ACHN (cell line): Measurements from ENCODE around the gene STK4.
A peak's percentile ranks its signal among the peaks of the same experiment; 100 is the strongest.

Experiments used
- DNase-seq: peaks from one replicate; pipeline ENCODE4 v3.0.0-alpha.2; 2015
- in situ Hi-C: cut with HindIII; loops from 2 replicates; pipeline ENCODE4 v1.10.0; 2017; ENCODE audit warnings: low sequenced_read_pairs, low pct_ligation_motif_present, low pct_unique_long_range_greater_than_20kb

STK4 gene

DNA sequence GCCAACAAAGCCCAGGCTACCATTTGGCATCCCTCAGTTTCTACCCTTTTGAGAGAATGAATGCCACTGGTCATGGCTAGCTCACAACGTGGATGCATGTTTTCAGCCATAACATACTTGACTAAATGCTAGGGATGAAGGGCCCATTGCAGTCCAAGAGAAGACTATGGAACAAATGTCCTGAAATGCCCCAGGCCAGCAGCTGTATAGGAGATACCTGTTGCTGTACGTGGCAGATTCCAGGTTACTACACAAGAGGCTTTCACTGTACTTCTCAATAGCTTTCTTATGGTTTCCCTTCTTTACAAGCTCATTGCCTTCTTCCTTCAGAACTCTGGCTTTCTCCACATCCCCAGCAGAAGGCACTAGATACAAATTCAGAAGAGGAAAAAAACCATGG is 17.8 kb upstream of the STK4 start:
- DNase-seq, result no peak
- in situ Hi-C loops, result no loop called here

DNA sequence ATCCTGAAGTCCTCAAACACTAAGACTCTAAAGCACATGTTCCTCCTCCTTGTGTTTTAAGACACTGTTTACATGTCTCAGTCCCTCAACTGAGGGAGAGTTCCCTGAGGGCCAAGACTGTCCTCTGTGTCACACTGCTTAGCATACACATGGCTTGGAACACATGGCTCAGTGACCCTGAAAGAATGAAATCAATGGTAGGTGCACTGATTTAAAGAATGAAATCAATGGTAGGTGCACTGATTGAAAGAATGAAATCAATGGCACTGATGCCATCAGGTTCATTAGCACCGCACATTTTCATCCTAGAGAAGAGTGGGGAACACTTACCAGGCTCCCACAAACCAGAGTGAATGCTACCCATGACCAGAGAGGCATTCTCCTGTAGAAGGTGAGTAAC is 15.9 kb upstream of the STK4 start:
- no peak for DNase-seq

DNA sequence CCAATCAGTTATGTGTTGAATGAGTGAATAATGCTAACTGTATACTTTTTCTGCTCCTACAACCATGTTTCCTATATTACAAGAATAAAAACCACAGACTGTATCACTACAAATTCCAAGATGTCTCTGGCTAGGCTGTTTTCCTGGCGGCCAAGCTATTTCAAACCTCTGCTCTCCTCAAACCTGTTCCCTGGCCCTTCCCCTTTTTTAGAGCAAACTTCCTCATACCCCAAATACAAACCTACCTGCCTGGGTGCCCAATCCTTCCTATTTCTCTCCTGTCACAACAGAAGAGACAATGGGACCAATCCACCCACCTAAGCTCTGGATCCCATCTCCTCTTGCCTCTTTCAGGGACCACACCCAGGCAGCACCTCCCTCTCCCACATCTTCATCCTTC is 13.6 kb upstream of the STK4 start:
- no peak for DNase-seq
- in situ Hi-C loops, result no loop called here

More for the DNA sequence above, 15.9 kb upstream of the STK4 start:
- in situ Hi-C loops, result no loop called here

DNA sequence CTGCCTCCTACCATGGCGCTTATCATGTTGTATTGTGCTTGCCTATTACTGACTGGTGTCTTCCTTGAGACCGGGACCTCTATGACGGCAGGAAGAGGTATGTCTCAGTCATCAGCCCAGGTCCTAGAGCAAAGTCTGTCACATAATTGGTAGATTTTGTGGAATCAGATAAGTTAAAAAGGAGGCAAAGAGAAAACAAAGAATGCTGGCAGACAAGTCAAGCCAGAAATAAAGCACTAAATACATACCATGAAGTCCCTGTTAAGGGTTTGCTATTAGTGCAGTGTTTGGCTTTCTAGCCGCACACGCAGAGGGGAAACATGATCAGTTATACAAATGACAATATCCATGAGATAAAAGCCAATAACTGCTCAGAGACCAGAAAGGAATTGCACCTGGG is 12.1 kb upstream of the STK4 start:
- in situ Hi-C loops, result no loop called here
- no peak for DNase-seq

DNA sequence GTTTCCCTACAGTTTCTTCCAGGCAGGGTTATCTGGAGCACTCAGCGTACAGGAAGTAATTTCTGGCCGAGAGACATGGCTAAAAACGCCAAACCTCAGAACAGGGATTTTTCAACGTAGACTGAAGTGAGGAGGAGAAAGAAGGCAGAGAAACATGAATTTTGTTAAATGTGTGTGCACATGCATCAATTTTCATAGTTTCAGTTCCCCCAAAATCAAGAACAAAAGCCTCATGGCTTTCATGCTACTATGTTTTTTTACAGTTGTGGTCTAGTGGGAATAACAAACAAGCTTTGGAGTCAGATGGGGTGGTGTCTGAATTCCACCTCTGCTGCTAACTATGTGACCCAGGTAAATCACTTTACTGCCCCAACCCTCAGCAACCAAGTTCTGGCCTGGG is 11.0 kb upstream of the STK4 start:
- DNase-seq, result no peak
- in situ Hi-C loops, result no loop called here

DNA sequence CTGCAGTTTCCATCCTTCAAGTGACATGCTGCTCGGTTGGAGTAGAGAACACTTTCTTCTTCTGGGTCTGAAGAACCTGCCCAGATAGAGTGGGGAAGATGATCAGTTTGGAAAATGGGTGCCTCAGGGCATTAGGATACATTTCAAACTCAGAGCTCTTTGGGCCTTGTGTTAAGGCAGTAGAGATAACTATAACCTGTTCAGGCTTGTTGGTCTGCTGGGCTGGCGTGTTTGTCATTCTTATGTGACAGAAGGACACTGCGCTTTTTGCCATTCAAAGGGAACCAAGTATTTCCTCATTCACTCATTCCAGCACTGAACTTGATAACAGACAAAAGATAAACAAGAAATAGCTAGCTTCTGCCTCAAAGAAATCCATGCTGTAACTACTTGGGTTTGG is 9.9 kb upstream of the STK4 start:
- DNase-seq, result no peak
- in situ Hi-C loops, result no loop called here

DNA sequence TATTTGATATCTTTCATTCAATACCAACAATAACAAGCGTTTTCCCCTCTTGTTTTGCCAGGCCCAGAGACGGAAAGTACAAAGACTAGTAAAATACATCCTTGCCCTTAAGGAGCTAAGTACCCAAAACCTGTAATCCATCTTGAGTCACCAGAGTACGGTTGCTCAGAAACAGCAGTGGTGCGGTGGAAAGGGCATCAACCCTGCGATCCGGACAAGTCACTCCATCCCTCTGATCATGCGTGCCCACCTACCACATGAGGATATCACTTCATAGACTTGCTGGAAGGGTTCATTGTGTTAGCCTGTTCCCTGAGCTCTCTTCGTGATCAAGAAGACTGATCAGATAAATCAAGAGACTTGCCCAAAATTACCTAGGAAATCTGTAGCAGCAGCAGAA is 8.0 kb upstream of the STK4 start:
- no peak for DNase-seq
- in situ Hi-C loops, result no loop called here

DNA sequence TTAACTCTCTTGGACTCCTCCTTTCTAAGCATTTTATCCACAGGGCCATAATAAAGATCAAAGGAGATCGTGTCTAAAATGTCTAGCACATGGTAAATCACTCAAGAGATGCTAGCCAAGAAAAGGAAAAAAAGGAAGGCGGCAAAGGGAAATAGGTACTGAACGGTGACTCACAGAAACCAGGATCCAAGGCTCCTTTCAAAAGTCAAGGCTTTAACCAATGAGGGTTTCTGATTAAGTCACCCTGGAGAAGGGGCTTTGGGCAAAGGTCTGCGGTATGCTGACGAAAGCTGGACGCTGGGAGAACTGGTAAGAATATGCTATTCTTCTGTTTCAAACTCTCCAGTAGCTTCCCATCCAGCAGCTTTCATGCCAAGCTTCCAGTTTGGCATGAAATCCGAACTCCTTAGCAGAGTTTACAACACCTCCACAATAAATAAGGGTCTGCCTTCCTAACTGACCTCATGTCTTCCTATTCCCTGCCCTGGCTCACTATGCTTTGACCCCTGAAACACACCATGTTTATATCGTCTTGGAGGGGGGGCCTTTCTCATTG is 7.2 kb upstream of the STK4 start:
- in situ Hi-C loops, result no loop called here
- peak; percentile 27 for DNase-seq

DNA sequence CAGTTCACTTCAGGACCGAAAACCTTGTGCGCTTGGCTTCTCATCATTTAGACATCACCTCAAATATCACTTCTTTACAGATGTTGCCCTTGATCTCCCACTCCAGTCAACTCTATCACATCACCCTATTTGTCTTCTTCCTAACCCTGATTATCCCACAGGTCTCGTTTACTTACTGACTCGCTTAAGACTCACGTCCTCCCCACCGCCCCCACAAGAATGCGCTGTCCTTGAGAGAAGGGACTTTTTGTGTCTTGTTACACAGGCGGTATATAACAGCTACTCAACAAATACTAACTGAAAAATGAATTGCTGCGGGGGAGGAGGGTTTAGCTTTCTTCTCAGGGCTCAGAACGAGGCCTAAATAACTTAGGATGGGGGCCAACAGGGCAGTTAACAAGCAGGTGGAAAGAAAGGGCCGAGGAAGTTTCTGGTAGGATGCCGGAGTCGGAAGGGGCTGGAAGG is 6.6 kb upstream of the STK4 start:
- in situ Hi-C loops, result no loop called here
- DNase-seq, result peak; percentile 41

DNA sequence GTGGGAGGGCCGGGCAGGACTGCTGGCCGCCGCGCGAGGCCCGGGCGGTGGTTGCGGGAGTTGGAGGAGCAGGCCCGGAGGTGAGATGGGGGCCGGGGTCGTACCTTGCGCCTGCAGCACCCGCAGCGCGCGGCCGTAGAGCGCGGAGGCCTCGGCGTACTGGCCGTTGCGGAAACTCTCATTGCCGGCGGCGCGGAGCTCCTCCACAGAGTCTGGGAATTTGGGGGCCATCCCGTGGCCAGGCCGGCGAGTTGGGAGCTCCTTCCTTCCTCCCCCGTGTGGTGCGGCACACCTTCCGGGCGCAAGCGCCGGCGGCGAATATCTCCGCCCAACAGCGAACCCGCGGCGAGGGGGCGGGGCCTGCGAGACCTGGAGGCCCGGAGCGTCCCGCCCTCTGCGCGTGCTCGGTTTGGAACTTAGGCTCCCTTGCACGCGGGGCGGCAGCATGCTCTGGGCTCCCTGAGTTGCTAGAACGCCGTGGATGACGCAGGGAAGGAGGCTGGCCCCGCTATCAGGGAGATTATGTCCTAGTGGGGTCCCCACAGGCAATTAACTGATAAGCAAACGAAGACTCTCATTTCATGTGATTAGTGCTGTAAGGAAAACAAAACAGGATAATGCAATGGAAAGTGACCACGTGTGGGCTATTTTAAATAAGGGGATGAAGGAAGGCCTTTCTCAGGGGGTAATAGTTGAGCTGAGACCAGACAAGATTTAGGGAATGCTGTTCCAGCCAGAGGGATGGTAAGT is 6.0 kb upstream of the STK4 start, which contains the start of gene TOMM34:
Gene TOMM34 (minus strand): TSS at position 295 of the 750 bp plus-strand sequence. CDS start 64 bp downstream, at position 231.
- in situ Hi-C loops, result no loop called here

DNA sequence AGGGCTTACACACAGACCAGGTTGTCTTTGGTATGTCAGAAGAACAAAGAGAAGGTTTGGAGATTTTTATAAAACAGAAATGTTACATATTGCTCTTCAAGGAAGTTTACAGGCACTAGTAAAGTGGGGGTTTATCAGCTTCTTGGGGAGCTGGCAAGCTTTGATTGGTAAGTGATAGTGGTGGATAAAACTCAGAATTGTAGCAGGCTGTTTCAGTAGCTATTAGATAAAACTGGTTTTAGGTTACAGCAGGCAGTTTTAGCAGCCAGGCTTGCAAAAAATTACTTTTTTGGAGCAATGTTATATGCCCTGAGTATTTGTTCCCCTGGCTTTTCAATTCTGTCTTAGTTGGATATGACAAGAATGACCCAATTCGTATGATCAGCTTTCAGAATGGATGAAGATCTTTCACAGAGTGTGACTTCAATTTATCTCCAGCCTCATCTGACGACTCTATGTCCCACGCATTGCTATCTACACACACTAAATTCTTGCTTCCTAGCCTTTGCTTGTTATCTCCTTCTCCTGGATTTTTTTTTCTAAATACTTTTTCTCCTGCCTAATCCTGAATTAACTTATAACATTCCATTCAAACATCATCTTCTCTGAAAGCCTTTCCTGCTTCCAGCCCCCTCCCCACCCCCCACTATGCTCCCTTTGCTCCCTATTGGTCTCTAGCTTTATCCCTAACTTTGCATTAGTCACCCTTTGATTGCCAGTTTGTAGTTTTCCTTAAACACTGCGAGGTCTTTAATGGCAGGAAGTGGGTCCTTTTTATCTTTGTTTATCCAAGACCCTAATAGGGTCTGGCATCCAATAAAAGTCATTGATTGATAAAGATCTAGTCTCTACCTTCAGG is 5.1 kb upstream of the STK4 start:
- in situ Hi-C loops, result no loop called here
- DNase-seq, result no peak

More for the DNA sequence above, 6.0 kb upstream of the STK4 start, which contains the start of gene TOMM34:
- peak; percentile 92 for DNase-seq

DNA sequence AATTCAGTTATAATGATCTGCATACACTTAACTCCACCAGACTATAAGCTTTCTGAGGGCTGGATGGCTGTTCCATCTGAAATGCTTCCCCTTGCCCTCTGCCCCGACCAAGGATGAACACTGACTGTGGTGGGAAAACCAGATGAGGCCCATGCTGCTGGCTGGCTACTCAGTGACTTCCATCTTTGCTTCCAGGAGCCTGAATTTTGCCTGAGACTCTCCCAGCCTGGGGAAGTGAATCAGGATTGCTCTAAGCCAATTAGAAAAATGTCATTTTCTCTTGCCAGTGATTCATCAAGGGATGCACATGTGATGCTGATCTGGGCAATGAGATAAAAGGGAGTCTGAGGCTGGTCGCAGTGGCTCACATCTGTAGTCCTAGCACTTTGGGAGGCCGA is 4.4 kb upstream of the STK4 start:
- in situ Hi-C loops, result no loop called here
- DNase-seq, result no peak

DNA sequence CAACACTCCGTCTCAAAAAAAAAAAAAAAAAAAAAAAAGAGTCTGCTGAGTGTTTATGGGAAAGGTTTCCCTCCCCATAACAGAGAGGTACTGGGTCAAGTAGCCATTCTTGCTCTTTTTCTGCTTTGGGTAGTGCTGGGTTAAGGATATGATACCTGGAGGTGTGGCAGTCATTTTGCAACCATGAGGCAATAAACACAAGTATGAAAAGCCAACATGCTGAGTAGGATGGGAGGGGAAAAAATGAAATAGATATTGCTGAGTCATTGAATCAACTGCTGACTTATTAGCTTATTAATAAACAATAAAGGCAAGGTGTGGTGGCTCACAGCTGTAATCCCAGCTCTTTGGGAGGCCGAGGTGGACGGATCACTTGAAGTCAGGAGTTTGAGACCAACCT is 3.8 kb upstream of the STK4 start:
- no peak for DNase-seq
- in situ Hi-C loops, result no loop called here

DNA sequence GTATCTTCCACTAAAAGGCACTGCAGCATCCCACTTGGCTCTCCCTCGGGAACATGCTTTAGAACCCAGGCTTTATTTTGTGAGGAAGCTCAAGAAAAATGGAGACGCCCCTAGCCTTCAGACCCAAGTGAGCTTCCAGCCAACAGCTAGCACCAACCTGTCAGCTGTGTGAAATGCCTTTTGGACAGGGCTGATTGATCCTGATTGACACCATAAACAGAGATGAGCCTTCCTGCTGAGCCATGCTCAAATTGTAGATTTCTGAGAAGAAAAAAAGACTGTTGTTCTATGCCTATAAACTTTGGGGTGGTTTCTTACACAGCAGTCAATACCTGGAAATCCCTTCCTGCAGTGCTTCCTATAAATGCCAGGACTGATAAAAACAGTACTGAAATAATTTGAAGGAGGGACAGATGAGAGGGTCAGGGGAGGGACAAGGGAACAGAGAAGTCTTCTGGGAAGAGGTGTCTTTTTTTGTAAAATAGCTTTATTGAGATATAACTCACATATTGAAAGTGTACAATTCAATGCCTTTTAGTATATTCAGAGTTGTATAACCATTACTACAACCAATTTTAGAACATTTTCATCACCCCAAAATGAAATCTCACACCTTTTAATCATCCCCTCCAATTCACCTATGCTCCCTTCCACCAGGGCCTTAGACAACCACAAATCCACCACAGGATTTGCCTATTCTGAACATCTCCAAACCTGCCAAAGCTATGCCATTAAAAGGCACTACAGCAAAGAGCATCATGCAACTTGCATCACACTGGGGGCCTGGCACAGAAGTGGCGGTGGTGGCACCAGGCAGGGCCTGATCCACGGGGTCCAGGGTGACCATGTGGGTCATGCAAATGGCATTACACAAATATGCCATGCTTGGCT is 2.7 kb upstream of the STK4 start:
- DNase-seq, result no peak
- in situ Hi-C loops, result no loop called here

DNA sequence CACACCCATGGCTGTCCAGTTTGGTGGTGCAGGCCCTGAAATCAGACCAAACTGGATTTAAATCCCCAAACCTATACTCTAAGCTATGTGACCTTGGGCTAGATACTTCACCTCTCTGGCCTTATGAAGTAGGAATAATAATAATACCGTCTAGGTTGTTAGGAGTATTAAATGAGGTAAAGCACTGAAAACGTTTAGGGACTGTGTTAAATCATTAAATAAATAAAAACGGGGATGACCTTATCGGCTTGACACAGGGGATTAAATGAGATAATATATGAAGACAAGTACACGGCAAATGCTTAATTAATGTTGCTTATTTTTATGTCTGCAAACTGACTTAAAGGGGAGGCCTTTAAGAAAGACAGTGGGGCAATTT is 672 bp upstream of the STK4 start:
- in situ Hi-C loops, result no loop called here
- no peak for DNase-seq

DNA sequence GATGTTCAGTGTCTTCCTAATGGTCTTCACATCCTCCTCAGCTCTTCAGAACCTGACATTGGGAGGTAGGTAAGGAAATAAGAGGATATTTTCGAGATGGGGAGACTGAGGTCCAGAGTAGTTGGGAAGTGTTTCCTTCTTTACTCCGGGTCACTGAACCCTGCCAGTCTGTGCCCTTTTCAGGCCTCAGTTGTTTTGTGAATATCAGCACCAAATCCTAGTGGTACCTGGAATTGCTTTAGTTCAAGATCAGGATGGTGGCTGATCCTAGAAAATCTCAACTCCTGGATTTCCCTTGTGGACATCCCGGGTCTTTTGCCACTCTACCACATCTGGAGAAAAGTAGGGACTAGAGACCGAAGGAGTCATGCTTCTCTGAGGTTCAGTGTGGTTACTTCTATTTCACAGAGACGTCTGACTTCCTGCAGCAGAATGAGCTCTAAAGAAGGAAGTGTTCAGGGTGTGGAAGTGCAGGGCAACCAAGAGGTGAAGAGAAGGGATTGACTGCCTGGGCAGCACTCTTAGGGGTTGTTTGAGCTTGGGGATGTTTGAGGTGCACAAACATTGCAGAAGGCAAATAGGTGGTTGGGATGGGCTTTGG is 995 bp downstream of the STK4 start:
- no peak for DNase-seq
- in situ Hi-C loops, result no loop called here

DNA sequence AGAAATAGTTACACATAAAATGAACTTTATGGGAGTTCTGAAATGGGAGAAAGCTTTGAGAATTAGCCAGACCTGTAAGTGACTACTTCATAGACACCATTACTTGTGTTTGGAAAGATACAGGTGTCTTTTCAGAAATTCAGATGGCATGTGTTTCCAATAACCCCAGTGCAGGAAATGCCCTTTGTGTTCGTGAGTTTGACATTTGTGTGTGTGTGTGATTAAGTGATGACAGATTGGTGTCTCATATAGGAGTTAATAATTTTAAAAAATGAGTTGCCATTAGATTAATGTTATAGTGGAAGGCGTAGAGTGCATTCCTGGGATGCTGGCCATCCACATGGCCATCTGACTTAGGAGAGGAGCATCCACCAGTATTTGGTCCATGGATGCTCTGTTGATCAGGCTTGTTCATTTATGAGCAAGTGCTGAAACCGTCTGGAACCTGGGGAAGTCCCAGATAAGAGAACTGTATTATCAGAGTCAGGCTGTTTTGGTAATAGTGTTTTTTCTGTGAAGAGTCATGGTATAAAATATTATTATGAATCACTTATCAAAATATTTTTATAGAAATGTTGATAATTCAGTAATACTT is 3.1 kb downstream of the STK4 start:
- in situ Hi-C loops, result no loop called here

DNA sequence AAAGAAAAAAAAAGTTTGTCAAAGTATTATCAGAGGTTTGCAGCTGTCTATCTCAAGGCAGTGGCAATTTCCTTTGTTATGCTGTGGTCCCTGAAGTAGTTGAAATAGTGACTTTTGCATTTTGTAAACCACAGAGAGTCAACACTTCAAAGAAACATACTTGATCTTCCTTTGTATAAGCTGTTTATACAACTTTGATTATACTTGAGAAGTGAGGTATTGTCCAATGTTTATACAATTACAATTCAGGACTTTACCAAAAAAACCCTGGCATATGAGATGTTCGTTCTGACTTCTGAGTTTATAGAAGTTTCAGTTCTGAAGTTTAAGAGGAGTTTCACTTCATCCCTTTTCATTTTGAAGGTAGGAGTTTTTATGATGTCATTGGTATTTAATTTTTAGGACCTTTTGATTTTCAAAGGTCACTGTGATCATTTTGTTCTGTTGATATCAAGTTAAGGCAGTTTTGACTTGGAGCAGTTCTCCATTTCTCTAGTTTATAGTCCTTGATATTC is 4.0 kb downstream of the STK4 start:
- in situ Hi-C loops, result no loop called here
- no peak for DNase-seq

More for the DNA sequence above, 3.1 kb downstream of the STK4 start:
- DNase-seq, result no peak
